NOMO-1 treated with dmso at 0.1 percent for 144 hours (cell line): ENCODE measurements around the gene ZNF263.
"Not testable (repeated sequence)": the region's sequence is repeated elsewhere in the genome, so short reads cannot be mapped to it uniquely, and the experiment has no call there.

Source experiments
- DNase-seq: peaks from one replicate; lab custom pipeline; 2025; ENCODE audit not compliant: unreplicated experiment; lab: John Stamatoyannopoulos, UW

ZNF263 gene

GRCh38 chr16:3266873-3267537 is 16.3 kb upstream of the ZNF263 start:
- no peak for DNase-seq

GRCh38 chr16:3268294-3268693 is 15.0 kb upstream of the ZNF263 start:
- DNase-seq: no peak

GRCh38 chr16:3270718-3271117 is 12.6 kb upstream of the ZNF263 start:
- DNase-seq: not testable (repeated sequence)

- not testable (repeated sequence) for DNase-seq
Measured at GRCh38 chr16:3271281-3271680, 12.0 kb upstream of the ZNF263 start.

- no peak for DNase-seq
Measured at GRCh38 chr16:3274490-3274889, 8.8 kb upstream of the ZNF263 start.

- DNase-seq: no peak
Measured at GRCh38 chr16:3274947-3275346, 8.3 kb upstream of the ZNF263 start.

- no peak for DNase-seq
Measured at GRCh38 chr16:3276679-3277078, 6.6 kb upstream of the ZNF263 start.

DNA sequence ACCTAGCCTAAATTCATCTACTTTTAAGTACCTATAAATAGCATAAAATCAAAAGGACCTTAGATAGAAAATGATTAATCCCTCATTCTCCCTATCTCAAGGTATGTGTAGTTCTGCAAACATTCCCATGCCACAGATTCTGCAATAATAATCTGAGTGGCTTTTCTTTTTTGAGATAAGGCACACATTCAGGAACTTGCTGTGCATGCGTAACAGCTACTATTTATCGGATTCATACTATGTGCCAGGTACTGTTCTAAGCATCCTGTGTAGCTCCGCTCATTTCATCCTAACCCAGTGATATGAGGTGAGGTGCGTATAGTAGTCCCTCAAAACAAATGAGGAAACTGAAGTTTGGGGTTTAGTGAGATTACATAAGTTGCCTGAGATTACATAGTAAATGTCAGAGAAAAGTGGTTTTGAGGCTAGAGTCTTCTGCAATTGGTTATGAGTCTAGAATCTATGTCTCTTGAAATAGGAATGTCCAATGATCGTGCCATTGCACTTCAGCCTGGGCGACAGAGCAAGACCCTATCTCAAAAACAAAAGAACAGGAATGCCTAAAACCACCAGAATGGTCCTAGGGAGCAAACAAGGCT is 2.0 kb upstream of the ZNF263 start:
- DNase-seq: no peak

- DNase-seq: peak; percentile 45
Measured at GRCh38 chr16:3282103-3282729, 1.1 kb upstream of the ZNF263 start.

DNA sequence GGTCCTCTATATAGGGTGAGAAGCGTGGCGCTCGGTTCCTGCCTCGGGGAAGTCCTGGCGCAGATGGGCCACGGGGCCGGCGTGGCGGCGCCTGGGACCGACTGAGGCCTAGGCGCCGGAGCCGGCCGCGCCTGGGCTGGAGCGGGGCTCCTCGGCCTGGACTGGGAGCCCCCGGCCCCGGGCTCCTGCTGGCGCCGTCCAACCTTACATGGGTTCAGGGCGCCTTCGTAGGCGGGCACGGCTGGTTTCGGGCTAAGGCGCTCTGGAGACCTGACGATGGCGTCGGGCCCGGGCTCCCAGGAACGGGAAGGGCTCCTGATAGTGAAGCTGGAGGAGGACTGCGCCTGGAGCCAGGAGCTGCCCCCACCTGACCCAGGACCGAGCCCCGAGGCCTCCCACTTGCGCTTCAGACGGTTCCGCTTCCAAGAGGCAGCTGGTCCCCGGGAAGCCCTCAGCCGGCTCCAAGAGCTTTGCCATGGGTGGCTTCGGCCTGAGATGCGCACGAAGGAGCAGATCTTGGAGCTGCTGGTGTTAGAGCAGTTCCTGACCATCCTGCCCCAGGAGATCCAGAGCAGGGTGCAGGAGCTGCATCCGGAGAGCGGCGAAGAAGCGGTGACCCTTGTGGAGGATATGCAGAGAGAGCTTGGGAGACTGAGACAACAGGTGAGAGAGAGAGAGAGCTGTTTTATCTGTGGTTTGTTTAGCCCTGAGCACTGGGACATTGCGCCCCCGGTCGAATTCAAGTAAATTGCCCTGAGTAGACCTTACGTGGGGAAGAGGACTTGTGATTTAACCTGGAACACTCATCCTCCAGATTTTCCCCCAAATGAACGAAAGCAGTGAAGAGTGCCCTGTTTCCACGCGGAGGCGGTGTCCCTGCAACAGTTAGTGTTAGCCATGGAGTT is 504 bp downstream of the ZNF263 start:
- no peak for DNase-seq

- DNase-seq: no peak
Measured at GRCh38 chr16:3285131-3285530, 1.8 kb downstream of the ZNF263 start.

- DNase-seq: no peak
Measured at GRCh38 chr16:3289998-3290673, 6.8 kb downstream of the ZNF263 start.

- DNase-seq: no peak
Measured at GRCh38 chr16:3292604-3293003, 9.3 kb downstream of the ZNF263 start.

GRCh38 chr16:3295209-3295608 is 11.9 kb downstream of the ZNF263 start:
- DNase-seq: no peak

DNA sequence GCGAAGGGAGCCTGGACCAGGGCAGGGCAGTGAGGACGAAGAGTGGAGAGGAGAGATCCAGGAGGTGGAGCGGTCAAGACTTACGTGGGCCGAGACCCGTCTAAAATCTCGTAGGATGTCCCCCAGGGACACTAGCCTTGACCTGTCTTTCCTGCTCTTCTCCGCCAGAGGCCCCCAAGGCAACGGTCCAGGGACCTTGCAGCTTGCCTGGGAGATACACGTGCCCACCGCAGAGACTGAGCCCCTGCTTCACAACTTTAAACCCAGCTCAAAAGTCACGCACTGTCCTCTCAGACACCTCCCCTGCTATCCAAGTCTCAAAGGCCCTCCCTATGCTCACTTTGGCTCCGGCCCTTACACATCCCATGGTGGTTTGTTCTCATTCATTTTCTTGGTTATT is 12.5 kb downstream of the ZNF263 start:
- DNase-seq: no peak

DNA sequence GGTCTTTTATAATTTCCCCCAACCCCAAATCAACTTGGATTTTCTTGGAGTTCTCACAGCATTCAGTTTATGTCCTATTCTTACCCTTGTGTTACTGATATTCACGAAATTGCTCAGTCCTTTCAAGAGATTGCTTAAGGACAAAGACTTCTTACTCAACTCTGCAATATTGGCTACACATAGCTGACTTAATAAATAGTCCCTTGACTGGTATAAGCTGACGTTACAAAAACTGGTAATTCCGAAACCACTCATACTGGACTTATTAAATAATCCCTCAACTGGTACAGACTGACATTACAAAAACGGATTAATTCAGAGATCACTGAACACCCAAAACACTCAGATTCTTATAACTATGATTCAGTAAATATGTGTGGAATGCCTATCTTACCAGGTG is 21.1 kb downstream of the ZNF263 start:
- DNase-seq: no peak

DNA sequence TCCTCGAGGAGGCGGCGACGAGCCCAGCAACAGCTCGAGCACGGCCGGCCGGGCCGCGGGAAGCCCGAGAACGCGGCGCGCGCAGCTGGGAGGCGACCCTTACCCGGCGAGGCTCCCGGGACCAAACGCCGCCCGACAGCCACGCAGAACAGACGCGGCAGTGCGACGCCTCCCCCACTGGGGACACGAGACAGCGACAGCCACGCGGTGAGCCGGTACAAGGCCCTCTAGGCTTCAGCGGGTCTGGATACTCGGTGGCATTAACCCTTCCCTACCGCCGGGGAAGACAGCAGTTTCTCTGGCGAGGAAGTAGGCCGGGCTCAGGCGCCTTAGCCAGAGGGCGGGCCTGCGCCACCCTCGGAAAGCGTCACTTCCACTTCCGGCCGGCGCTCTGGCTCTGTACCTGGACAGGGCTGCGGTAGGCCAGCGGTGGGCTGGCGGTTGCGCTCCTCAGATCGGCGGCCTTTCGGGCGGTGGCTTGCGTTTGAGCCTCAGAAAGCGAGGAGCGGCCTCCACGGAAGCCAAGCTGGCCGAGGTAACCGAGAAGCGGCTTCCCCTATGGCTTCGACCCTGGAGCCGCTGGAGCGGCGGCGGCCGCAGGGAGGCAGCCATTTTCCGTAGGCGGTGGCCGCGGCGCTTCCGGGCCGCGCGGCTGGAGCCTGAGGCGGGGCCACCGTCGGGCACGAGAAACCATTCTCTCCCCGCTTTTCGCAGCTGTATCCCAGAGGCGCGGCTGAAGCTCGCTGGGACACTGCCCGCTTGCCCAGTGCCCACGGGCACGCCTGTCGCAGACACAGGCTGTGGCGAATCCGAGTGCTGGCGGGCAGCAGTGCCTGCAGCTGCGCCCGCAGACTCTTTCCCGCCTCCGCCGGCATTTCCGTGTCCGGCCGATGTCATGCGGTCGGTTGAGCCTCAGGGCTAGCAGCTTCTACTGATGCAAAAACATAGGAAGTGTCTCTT is 22.1 kb downstream of the ZNF263 start, which contains the start of the genes TIGD7 and ZNF75A:
TSS of gene TIGD7 (minus strand) at position 322 of the 960 bp plus-strand sequence. CDS start 4,816 bp downstream, outside the sequence.
TSS of gene ZNF75A (plus strand) at position 389 of the 960 bp plus-strand sequence. CDS start 2,932 bp downstream, outside the sequence.
- DNase-seq: peak; percentile 94

GRCh38 chr16:3306078-3306477 is 22.8 kb downstream of the ZNF263 start:
- no peak for DNase-seq

DNA sequence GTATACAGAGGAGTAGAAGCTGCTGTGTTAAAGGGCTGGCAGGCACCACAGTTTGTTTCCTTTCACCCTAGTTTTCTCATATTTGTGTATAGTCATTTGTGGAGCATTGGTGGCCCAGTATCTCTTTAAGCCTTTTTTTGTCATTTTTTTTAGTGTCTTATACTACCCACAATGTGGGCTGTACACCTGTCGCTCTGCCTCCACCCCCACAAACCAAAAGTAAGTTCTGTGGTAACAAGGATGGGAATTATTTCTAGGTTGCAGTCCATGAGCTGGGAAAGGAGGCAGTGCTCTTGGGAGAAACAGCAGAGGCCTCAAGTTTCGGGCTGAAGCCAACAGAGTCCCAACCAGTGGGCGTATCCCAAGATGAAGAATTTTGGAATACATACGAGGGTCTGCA is 28.2 kb downstream of the ZNF263 start:
- DNase-seq: no peak
